K562 (cell line): ENCODE measurements around the gene MYLK4. TPM values are rescaled to one million over a fixed set of nuclear protein-coding genes. Genes with fewer than 3 reads are reported as not detected.

ENCODE experiments used
- ATAC-seq: fragments of 200-7000 bp; cut with Tn5 transposase; 3 replicates; pipeline ENCODE4 v1.9.1; 2020; ENCODE audit warnings: moderate library complexity
- BruUV-seq: library from RNA; stranded (reverse); fragments of 400-500 nt; replicated peaks from 2 replicates; lab custom pipeline; 2021; lab: Mats Ljungman, UMichigan
- CTCF ChIA-PET: fragments of 300-600 bp; formaldehyde crosslinking; extraction: SDS; loops from one replicate; lab custom pipeline; 2021; ENCODE audit warnings: low intra/inter-chr PET ratio; lab: Yijun Ruan, JAX
- POLR2A ChIA-PET: fragments of 300-600, 350-650 bp; sonication (Branson Sonifier 250); formaldehyde crosslinking; extraction: SDS; loops from one replicate; lab custom pipeline; 2021; ENCODE audit warnings: antibody characterized with exemption, inconsistent platforms; lab: Yijun Ruan, JAX
- DNase-seq, 4 experiments: peaks; one replicate each; pipeline versions ENCODE4 v3.0.0 to v3.0.0-alpha.2; 2011 to 2018; ENCODE audit warnings: low spot score in 3 of 4, mixed read lengths in 3 of 4; ENCODE audit errors: extremely low read depth in 1 of 4
- FAIRE-seq: peaks from 2 replicates; lab custom pipeline; 2011; peaks lifted over from hg19 to GRCh38; lab: Jason Lieb, UNC
- H2AFZ ChIP-seq: 2 replicates; pipeline ENCODE4 v1.6.0; 2011; ENCODE audit warnings: low read depth, low read length, control low read depth, inconsistent platforms
- H3K27ac ChIP-seq: fragments of 200-600 bp; 3 replicates; pipeline ENCODE4 v1.8.0; 2011; ENCODE audit warnings: low read depth, mild to moderate bottlenecking, control low read depth, inconsistent platforms, low read length, moderate library complexity, mixed read lengths; ENCODE audit errors: extremely low read depth
- H3K27me3 ChIP-seq, 2 experiments: fragments of 300-600 bp in 1 of 2; 2 replicates in 1 of 2; 3 replicates in 1 of 2; pipeline versions ENCODE4 v1.6.0 to v1.8.0; 2011; ENCODE audit warnings: inconsistent platforms in 2 of 2, low read length in 2 of 2, mild to moderate bottlenecking in 1 of 2, mixed read lengths in 1 of 2, moderate library complexity in 1 of 2; ENCODE audit not compliant: control insufficient read depth in 2 of 2, insufficient read depth in 2 of 2
- H3K36me3 ChIP-seq: fragments of 300-600 bp; 3 replicates; pipeline ENCODE4 v1.8.0; 2011; ENCODE audit warnings: mild to moderate bottlenecking, low read length, inconsistent platforms; ENCODE audit not compliant: control insufficient read depth, insufficient read depth
- H3K4me1 ChIP-seq, 2 experiments: fragments of 200-600 bp in 1 of 2; replicated peaks in 1 of 2; 2 replicates in 1 of 2; 3 replicates in 1 of 2; pipeline versions ENCODE4 v1.5.1 to v1.8.0; 2011; ENCODE audit warnings: inconsistent platforms in 2 of 2, low read length in 2 of 2, mild to moderate bottlenecking in 1 of 2, mixed read lengths in 1 of 2, moderate library complexity in 1 of 2; ENCODE audit not compliant: control insufficient read depth in 2 of 2, insufficient read depth in 2 of 2
- H3K4me2 ChIP-seq: 2 replicates; pipeline ENCODE4 v1.6.1; 2011; ENCODE audit warnings: low read length, control low read depth, inconsistent platforms, mixed read lengths; ENCODE audit not compliant: insufficient read depth
- H3K4me3 ChIP-seq: fragments of 200-600 bp; sonication (generic), shearing (Covaris generic); 2 replicates; pipeline ENCODE4 v1.5.1; 2016; ENCODE audit warnings: control low read depth, inconsistent platforms
- H3K79me2 ChIP-seq: fragments of 200-600 bp; 3 replicates; pipeline ENCODE4 v1.8.0; 2011; ENCODE audit warnings: low read length, inconsistent platforms; ENCODE audit not compliant: control insufficient read depth, insufficient read depth
- H3K9ac ChIP-seq, 2 experiments: 2 replicates each; pipeline versions ENCODE4 v1.6.0 to v1.6.1; 2011; ENCODE audit warnings: low read depth in 2 of 2, low read length in 2 of 2, control low read depth in 1 of 2, inconsistent platforms in 1 of 2, mild to moderate bottlenecking in 1 of 2, mixed read lengths in 1 of 2; ENCODE audit not compliant: insufficient read depth in 1 of 2
- H3K9me1 ChIP-seq: one replicate; pipeline ENCODE4 v1.6.0; 2011; ENCODE audit warnings: inconsistent platforms, mild to moderate bottlenecking, low read length, moderate library complexity; ENCODE audit not compliant: control insufficient read depth, insufficient read depth
- H3K9me3 ChIP-seq: replicated peaks from 2 replicates; pipeline ENCODE4 v1.5.1; 2011; ENCODE audit warnings: low read depth, low read length, inconsistent platforms; ENCODE audit not compliant: control insufficient read depth, insufficient read depth
- H4K20me1 ChIP-seq: replicated peaks from 2 replicates; pipeline ENCODE4 v1.6.1; 2011; ENCODE audit warnings: low read length, inconsistent platforms, mixed read lengths; ENCODE audit not compliant: control insufficient read depth, insufficient read depth
- BCL6 ChIP-seq: fragments of 250-450 bp; sonication (Bioruptor Pico); IDR thresholded peaks from 2 replicates; pipeline ENCODE4 v1.4.0; 2020
- CBFA2T2 ChIP-seq: fragments of 450-650 bp; conservative IDR thresholded peaks from 2 replicates; pipeline ENCODE4 v1.6.1; 2017; ENCODE audit warnings: mild to moderate bottlenecking
- EP300 ChIP-seq: IDR thresholded peaks from 2 replicates; pipeline ENCODE4 v1.6.1; 2012; ENCODE audit warnings: low read length, improper control_type of control experiment
- IRF9 ChIP-seq: fragments of 450-650 bp; IDR thresholded peaks from 2 replicates; pipeline ENCODE4 v1.6.1; 2016; ENCODE audit warnings: missing biosample characterization, missing genetic modification characterization
- LEF1 ChIP-seq: fragments of 450-650 bp; IDR thresholded peaks from 2 replicates; pipeline ENCODE4 v1.6.1; 2016; ENCODE audit warnings: mild to moderate bottlenecking
- NCOR1 ChIP-seq: fragments of 450-650 bp; IDR thresholded peaks from 2 replicates; pipeline ENCODE4 v1.6.1; 2016; ENCODE audit warnings: mild to moderate bottlenecking, moderate library complexity
- NR2C1 ChIP-seq, 2 experiments: fragments of 450-650 bp; IDR thresholded peaks; 2 replicates each; pipeline ENCODE4 v1.6.1; 2017; ENCODE audit warnings: mild to moderate bottlenecking in 2 of 2, antibody characterized with exemption in 1 of 2, inconsistent platforms in 1 of 2, missing compliant biosample characterization in 1 of 2, missing genetic modification characterization in 1 of 2
- TAL1 ChIP-seq: fragments of 450-650 bp; IDR thresholded peaks from 2 replicates; pipeline ENCODE4 v1.6.1; 2016; ENCODE audit warnings: mild to moderate bottlenecking
- TEAD4 ChIP-seq, 2 experiments: sonication (generic) in 1 of 2; formaldehyde crosslinking in 1 of 2; IDR thresholded peaks; 2 replicates each; pipeline versions ENCODE4 v1.6.1 to v1.8.0; 2012 to 2022; ENCODE audit warnings: borderline replicate concordance in 1 of 2, inconsistent platforms in 1 of 2, low read length in 1 of 2, mild to moderate bottlenecking in 1 of 2, missing genetic modification reagents in 1 of 2
- ZNF408 ChIP-seq: fragments of 250-450 bp; sonication (Bioruptor Pico); IDR thresholded peaks from 2 replicates; pipeline ENCODE4 v1.4.0; 2020; ENCODE audit warnings: low read depth, mild to moderate bottlenecking, moderate library complexity
- WGBS: fragments of 100-300 bp; shearing (Covaris generic); methylation state at CpG from one replicate; pipeline ENCODE4 v1.1.6; 2016; ENCODE audit warnings: low coverage, mixed read lengths; ENCODE audit not compliant: insufficient coverage; ENCODE audit errors: missing lambda C conversion rate; 5-methylcytosine and 5-hydroxymethylcytosine counted together
- in situ Hi-C: fragments of 300-500 bp; cut with MboI; formaldehyde crosslinking; loops from 4 replicates; pipeline ENCODE4 v1.15.0; 2018; ENCODE audit warnings: inconsistent platforms, mixed read lengths
- intact Hi-C: fragments of 100-400 bp; cut with micrococcal nuclease; formaldehyde crosslinking; loops from 2 replicates; pipeline ENCODE4 v1.14.2; 2022
- polyA plus RNA-seq, 8 experiments: library from polyadenylated mRNA; depleted of rRNA in 4 of 8; stranded (reverse) in 5 of 8; unstranded in 3 of 8; fragments of >200 nt; fragmentation: Nextera tagmentation in 2 of 8; fragmentation: Illumina TruSeq in 1 of 8; extraction: Ambion mirVana in 2 of 8; extraction: Trizol in 1 of 8; gene quantifications; 2 replicates each; pipeline versions ENCODE4 v1.2.1 to v1.2.3, GENCODE V29; 2011 to 2014; ENCODE audit warnings: inconsistent platforms in 1 of 8, missing spikeins in 1 of 8
- total RNA-seq, 7 experiments: library from RNA; depleted of rRNA in 6 of 7; stranded (reverse); fragments of >200 nt in 6 of 7; fragmentation: Illumina TruSeq in 2 of 7; extraction: Trizol in 2 of 7; gene quantifications; 2 replicates each; pipeline versions ENCODE4 v1.2.1 to v1.2.3, GENCODE V29; 2011 to 2021; ENCODE audit warnings: low replicate concordance in 1 of 7
- TF ChIP-seq, protein P1 (sequence below): fragments of 250-450 bp; sonication (Bioruptor Pico); IDR thresholded peaks from 2 replicates; pipeline ENCODE4 v1.4.0; 2020
- TF ChIP-seq, protein P2 (sequence below): fragments of 450-650 bp; IDR thresholded peaks from 2 replicates; pipeline ENCODE4 v1.6.1; 2017; ENCODE audit warnings: antibody characterized with exemption, mild to moderate bottlenecking

MYLK4 gene
- total and polyA plus RNA-seq, 9 of the 15 experiments (the other 6 are each of a cell fraction or from before 2014, with no cell fraction given), result 0.01 to 0.15 (median 0.06) TPM

- TF ChIP-seq TEAD4 (IDR thresholded peaks at IDR 0.05; ENCODE audit: low read length) (peak; percentile 40; the same call in 1 of the 2 replicates), TEAD4 (CRISPR knock-in tag; IDR thresholded peaks at IDR 0.05; ENCODE audit: borderline replicate concordance) (no peak), BCL6 (CRISPR knock-in tag) (no peak), CBFA2T2 (peak; percentile 56), NR2C1 (IDR thresholded peaks at IDR 0.05) (no peak), NR2C1 (tag; IDR thresholded peaks at IDR 0.05) (peak; percentile 30; the same call in 1 of the 2 replicates), NCOR1 (peak; percentile 54; the same call in 1 of the 2 replicates), TAL1 (peak; percentile 66), ZNF408 (CRISPR knock-in tag) (no peak), EP300 (peak; percentile 46; the same call in 1 of the 2 replicates), LEF1 (0 out of 2 replicates have a peak, but pooled peaks have one; percentile 30)
- TF ChIP-seq, protein P1, sequence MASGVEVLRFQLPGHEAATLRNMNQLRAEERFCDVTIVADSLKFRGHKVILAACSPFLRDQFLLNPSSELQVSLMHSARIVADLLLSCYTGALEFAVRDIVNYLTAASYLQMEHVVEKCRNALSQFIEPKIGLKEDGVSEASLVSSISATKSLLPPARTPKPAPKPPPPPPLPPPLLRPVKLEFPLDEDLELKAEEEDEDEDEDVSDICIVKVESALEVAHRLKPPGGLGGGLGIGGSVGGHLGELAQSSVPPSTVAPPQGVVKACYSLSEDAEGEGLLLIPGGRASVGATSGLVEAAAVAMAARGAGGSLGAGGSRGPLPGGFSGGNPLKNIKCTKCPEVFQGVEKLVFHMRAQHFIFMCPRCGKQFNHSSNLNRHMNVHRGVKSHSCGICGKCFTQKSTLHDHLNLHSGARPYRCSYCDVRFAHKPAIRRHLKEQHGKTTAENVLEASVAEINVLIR (CRISPR knock-in tag), result 0 out of 2 replicates have a peak, but pooled peaks have one; percentile 20
- TF ChIP-seq, all 486 proteins: peak for 18
Measured at GRCh38 chr6:2721219-2721618, 29.5 kb downstream of the MYLK4 start (continued).

DNA sequence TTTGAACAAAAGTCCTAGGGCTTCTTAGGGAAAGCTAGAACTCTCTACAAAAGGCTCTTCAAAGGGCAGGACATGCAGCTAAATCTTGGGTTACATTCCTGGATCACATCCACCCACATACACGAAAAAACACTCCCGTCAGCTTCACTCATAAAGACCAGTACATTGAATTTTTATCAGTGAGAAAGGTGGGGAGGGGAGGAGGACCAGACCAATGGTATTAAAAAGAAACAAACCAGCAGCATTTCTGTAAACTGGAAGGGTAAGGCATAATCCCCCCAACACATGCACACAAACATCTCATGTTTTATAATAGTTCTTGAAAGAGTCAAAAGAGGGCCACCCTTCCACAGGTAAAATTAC is 31.6 kb downstream of the MYLK4 start:
- peak overlapping the region; percentile 22; the same call in 1 of the 2 replicates for H3K4me2 ChIP-seq
- DNase-seq, result no peak
- 5% methylated on average over 2 of the region's 2 CpGs for WGBS
- intact Hi-C loops (no loop called here), in situ Hi-C loops (no loop called here)
- no peak for FAIRE-seq
- CTCF ChIA-PET, result no interaction called here
- TF ChIP-seq, protein P2, sequence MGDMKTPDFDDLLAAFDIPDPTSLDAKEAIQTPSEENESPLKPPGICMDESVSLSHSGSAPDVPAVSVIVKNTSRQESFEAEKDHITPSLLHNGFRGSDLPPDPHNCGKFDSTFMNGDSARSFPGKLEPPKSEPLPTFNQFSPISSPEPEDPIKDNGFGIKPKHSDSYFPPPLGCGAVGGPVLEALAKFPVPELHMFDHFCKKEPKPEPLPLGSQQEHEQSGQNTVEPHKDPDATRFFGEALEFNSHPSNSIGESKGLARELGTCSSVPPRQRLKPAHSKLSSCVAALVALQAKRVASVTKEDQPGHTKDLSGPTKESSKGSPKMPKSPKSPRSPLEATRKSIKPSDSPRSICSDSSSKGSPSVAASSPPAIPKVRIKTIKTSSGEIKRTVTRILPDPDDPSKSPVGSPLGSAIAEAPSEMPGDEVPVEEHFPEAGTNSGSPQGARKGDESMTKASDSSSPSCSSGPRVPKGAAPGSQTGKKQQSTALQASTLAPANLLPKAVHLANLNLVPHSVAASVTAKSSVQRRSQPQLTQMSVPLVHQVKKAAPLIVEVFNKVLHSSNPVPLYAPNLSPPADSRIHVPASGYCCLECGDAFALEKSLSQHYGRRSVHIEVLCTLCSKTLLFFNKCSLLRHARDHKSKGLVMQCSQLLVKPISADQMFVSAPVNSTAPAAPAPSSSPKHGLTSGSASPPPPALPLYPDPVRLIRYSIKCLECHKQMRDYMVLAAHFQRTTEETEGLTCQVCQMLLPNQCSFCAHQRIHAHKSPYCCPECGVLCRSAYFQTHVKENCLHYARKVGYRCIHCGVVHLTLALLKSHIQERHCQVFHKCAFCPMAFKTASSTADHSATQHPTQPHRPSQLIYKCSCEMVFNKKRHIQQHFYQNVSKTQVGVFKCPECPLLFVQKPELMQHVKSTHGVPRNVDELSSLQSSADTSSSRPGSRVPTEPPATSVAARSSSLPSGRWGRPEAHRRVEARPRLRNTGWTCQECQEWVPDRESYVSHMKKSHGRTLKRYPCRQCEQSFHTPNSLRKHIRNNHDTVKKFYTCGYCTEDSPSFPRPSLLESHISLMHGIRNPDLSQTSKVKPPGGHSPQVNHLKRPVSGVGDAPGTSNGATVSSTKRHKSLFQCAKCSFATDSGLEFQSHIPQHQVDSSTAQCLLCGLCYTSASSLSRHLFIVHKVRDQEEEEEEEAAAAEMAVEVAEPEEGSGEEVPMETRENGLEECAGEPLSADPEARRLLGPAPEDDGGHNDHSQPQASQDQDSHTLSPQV, result 0 out of 2 replicates have a peak, but pooled peaks have one; percentile 28
- no peak for TF ChIP-seq IRF9 (tag)
- H4K20me1 ChIP-seq, result no peaks in the 10 kb centered on the region
- H3K9me1 ChIP-seq, result no peaks in the 10 kb centered on the region
- peaks cover 0 to 11% of the 10 kb centered on the region in 2 experiments; a peak in 2 of 5 replicates for H3K4me1 ChIP-seq
- H3K79me2 ChIP-seq, result no peaks in the 10 kb centered on the region
- BruUV-seq, result no TSS peak
- no peaks in the 10 kb centered on the region for H3K27me3 ChIP-seq
- POLR2A ChIA-PET, result interaction anchor here (0.6 to 1.5 kb wide), 6 partner anchors 15 to 895 kb away, joined by 3 to 4 read pairs (median 3); no protein-coding TSS in a partner anchor
- peak overlapping the region; percentile 77 for H2AFZ ChIP-seq
- H3K9me3 ChIP-seq, result no peaks in the 10 kb centered on the region
- H3K9ac ChIP-seq, result no peak overlapping the region
- H3K36me3 ChIP-seq, result no peaks in the 10 kb centered on the region
- peak overlapping the region; percentile 44; the same call in 1 of the 3 replicates for H3K27ac ChIP-seq
- ATAC-seq, result peak; percentile 31
- H3K4me3 ChIP-seq, result no peak overlapping the region
